OCI-M1 (cell line): Measurements from ENCODE around the gene BTRC.

Experiments
- DNase-seq: peaks from one replicate; lab custom pipeline; 2025; lab: John Stamatoyannopoulos, UW

The BTRC gene

GRCh38 chr10:101446071-101446470, 92.1 kb downstream of the BTRC start:
- no peak for DNase-seq

- no peak for DNase-seq
Observed at GRCh38 chr10:101446947-101447346, 93.0 kb downstream of the BTRC start.

- DNase-seq: no peak
Observed at GRCh38 chr10:101447477-101447876, 93.5 kb downstream of the BTRC start.

GRCh38 chr10:101450277-101451080, 96.5 kb downstream of the BTRC start:
- peak; percentile 94 for DNase-seq

GRCh38 chr10:101451261-101451660, 97.3 kb downstream of the BTRC start:
- DNase-seq: peak; percentile 83

GRCh38 chr10:101451667-101452069, 97.7 kb downstream of the BTRC start:
- no peak for DNase-seq

- DNase-seq: no peak
Observed at GRCh38 chr10:101452176-101452575, 98.2 kb downstream of the BTRC start.

GRCh38 chr10:101452593-101452992, 98.6 kb downstream of the BTRC start:
- DNase-seq: peak; percentile 70

GRCh38 chr10:101453318-101453717, 99.4 kb downstream of the BTRC start:
- DNase-seq: peak; percentile 81

GRCh38 chr10:101453791-101454718, 100.1 kb downstream of the BTRC start:
- peak; percentile 100 for DNase-seq

- no peak for DNase-seq
Observed at GRCh38 chr10:101458869-101459268, 104.9 kb downstream of the BTRC start.

- DNase-seq: no peak
Observed at GRCh38 chr10:101464082-101464481, 110.1 kb downstream of the BTRC start.

GRCh38 chr10:101464599-101464998, 110.6 kb downstream of the BTRC start:
- DNase-seq: peak; percentile 80

- DNase-seq: no peak
Observed at GRCh38 chr10:101466016-101466912, 112.3 kb downstream of the BTRC start.

- DNase-seq: peak; percentile 95
Observed at GRCh38 chr10:101467286-101467770, 113.4 kb downstream of the BTRC start.

GRCh38 chr10:101468159-101468558, 114.2 kb downstream of the BTRC start:
- DNase-seq: no peak

GRCh38 chr10:101476383-101476782, 122.4 kb downstream of the BTRC start:
- no peak for DNase-seq

GRCh38 chr10:101478956-101479355, 125.0 kb downstream of the BTRC start:
- DNase-seq: no peak

GRCh38 chr10:101481256-101481655, 127.3 kb downstream of the BTRC start:
- DNase-seq: no peak

- no peak for DNase-seq
Observed at GRCh38 chr10:101482568-101482967, 128.6 kb downstream of the BTRC start.

- DNase-seq: no peak
Observed at GRCh38 chr10:101484175-101484745, 130.3 kb downstream of the BTRC start.
